Measurements from ENCODE around the gene CD8A.

DNA sequence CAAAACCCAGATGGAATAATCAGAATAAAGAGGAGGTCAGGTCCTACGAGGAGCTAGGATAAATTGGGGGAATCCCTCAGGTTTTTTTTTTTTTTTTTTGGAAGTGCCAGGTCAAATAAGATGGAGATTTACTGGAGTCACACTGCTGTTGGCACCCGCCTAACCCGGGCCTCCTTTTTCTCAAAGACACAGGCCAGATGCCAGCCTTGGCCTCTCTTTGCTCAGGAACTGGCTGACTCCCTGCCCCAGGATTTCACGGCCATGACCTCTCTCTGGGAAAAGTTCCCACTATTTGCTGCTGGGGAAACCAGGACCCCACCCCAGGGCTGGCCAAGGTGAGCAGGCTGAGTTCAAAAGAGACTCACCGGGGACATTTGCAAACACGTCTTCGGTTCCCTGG lies 2.5 kb downstream of the CD8A start:
- TF ChIP-seq, protein P1, sequence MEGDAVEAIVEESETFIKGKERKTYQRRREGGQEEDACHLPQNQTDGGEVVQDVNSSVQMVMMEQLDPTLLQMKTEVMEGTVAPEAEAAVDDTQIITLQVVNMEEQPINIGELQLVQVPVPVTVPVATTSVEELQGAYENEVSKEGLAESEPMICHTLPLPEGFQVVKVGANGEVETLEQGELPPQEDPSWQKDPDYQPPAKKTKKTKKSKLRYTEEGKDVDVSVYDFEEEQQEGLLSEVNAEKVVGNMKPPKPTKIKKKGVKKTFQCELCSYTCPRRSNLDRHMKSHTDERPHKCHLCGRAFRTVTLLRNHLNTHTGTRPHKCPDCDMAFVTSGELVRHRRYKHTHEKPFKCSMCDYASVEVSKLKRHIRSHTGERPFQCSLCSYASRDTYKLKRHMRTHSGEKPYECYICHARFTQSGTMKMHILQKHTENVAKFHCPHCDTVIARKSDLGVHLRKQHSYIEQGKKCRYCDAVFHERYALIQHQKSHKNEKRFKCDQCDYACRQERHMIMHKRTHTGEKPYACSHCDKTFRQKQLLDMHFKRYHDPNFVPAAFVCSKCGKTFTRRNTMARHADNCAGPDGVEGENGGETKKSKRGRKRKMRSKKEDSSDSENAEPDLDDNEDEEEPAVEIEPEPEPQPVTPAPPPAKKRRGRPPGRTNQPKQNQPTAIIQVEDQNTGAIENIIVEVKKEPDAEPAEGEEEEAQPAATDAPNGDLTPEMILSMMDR (conservative IDR thresholded peaks at IDR 0.05) = no peak
- no peak for TF ChIP-seq EZH2 (IDR thresholded peaks at IDR 0.05; ENCODE audit: low read depth)

Data from PC-9 (cell line).